Motor neuron (in vitro differentiated cells): ENCODE results near the gene AHDC1. TPM values are rescaled to one million over a fixed set of nuclear protein-coding genes. Genes with fewer than 3 reads are reported as not detected.
"Not testable (repeated sequence)": the region's sequence is repeated elsewhere in the genome, so short reads cannot be mapped to it uniquely, and the experiment has no call there.

Experiments used
- ATAC-seq, 8 experiments: fragments of 200-7000 bp; cut with Tn5 transposase; replicated peaks in 6 of 8; 2 replicates each; pipeline ENCODE4 v1.8.0; 2021; ENCODE audit warnings: mild to moderate bottlenecking in 8 of 8, moderate library complexity in 8 of 8
- H3K27ac ChIP-seq, 2 donors: fragments of 250-450 bp; sonication (Bioruptor Pico); 2 replicates each; pipeline ENCODE4 v1.9.0; 2021; ENCODE audit warnings: antibody characterized with exemption in 2 of 2, mild to moderate bottlenecking in 2 of 2, moderate library complexity in 1 of 2
- H3K4me1 ChIP-seq, 2 donors: fragments of 250-450 bp; sonication (Bioruptor Pico); replicated peaks in 1 of 2; 2 replicates each; pipeline ENCODE4 v1.6.1; 2021; ENCODE audit warnings: antibody characterized with exemption in 2 of 2, mild to moderate bottlenecking in 2 of 2, moderate library complexity in 1 of 2
- H3K4me3 ChIP-seq, 5 donors: fragments of 250-450 bp; sonication (Bioruptor Pico); 2 replicates each; pipeline ENCODE4 v1.9.0; 2021; ENCODE audit warnings: antibody characterized with exemption in 5 of 5, mild to moderate bottlenecking in 5 of 5, moderate library complexity in 4 of 5
- WGBS, 10 experiments: fragments of 450-650 bp; shearing (Covaris generic); methylation state at CpG; one replicate each; pipeline ENCODE4 v1.0.0; 2022; 5-methylcytosine and 5-hydroxymethylcytosine counted together
- in situ Hi-C, 9 experiments: fragments of 400-800 bp; cut with MboI; loops; one replicate each; pipeline ENCODE4 v1.15.0; 2021; ENCODE audit warnings: low sequenced_read_pairs in 9 of 9, low pct_unique_long_range_greater_than_20kb in 2 of 9; ENCODE audit not compliant: unreplicated experiment in 9 of 9
- total RNA-seq, 8 experiments: library from RNA; unstranded; fragments of 300-600 nt; gene quantifications; 2 replicates each; pipeline versions ENCODE4 v1.2.3 to v1.2.4, GENCODE V29; 2022

Gene AHDC1
- total RNA-seq, 8 experiments from 2014 or later: 8.6 to 30.2 (median 14.4) TPM

- peak in 2 of 8 experiments; percentile 11 to 16 for ATAC-seq
- WGBS, 10 experiments: 33 to 87% (median 59%) methylated on average over 1 to 5 of the region's 5 CpGs; no CpG with 5 or more reads in 4 of the 10 experiments
Observed at GRCh38 chr1:27630859-27631491, 27.0 kb upstream of the AHDC1 start.

DNA sequence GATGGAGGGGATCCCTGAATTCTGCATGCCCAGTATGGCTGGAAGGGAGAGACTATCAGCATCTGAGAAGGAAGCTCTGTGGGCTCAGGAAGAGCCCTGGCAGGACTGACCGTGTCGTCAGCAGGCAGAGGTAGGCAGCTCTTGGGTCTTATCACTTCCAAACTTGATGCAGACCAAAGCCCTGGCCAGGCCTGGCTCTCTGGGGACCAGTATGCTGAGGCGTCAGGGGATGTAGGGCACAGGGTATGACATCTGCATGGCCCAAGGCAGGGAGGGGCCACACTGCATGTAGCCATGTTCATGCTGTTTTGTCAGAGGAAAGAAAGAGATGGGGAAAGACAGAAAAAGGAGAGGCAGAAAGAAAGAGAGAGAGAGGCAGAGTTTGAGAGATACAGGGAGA is 24.8 kb upstream of the AHDC1 start:
- peaks cover 19 to 21% of the 10 kb centered on the region in 2 donors for H3K4me1 ChIP-seq
- no peak overlapping the region for H3K4me3 ChIP-seq
- H3K27ac ChIP-seq: no peak overlapping the region
- peak in 1 of 8 experiments; percentile 12 for ATAC-seq
- in situ Hi-C loops: loop anchor here in 1 of 9 experiments (25.0 kb wide), 1 partner anchor 216 kb away; no protein-coding TSS in a partner anchor
- 43 to 90% (median 62%) methylated on average over 1 to 3 of the region's 3 CpGs; no CpG with 5 or more reads in 2 of the 10 experiments for WGBS, 10 experiments

More at GRCh38 chr1:27630859-27631491, 27.0 kb upstream of the AHDC1 start:
- Histone ChIP-seq H3K4me3 (no peak overlapping the region), H3K4me1 (peaks cover 10 to 14% of the 10 kb centered on the region in 2 donors), H3K27ac (no peak overlapping the region)
- in situ Hi-C loops: loop anchor here in 1 of 9 experiments (25.0 kb wide), 1 partner anchor 219 kb away; no protein-coding TSS in a partner anchor

- in situ Hi-C loops: loop anchor here in 1 of 9 experiments (25.0 kb wide), 1 partner anchor 215 kb away; no protein-coding TSS in a partner anchor
- peaks cover 19 to 23% of the 10 kb centered on the region in 2 donors for H3K4me1 ChIP-seq
- not testable (repeated sequence) for ATAC-seq, H3K4me3 ChIP-seq, H3K27ac ChIP-seq
- 43 to 100% (median 92%) methylated on average over 1 to 4 of the region's 4 CpGs; no CpG with 5 or more reads in 2 of the 10 experiments for WGBS, 10 experiments
Observed at GRCh38 chr1:27627733-27628132, 23.8 kb upstream of the AHDC1 start.

DNA sequence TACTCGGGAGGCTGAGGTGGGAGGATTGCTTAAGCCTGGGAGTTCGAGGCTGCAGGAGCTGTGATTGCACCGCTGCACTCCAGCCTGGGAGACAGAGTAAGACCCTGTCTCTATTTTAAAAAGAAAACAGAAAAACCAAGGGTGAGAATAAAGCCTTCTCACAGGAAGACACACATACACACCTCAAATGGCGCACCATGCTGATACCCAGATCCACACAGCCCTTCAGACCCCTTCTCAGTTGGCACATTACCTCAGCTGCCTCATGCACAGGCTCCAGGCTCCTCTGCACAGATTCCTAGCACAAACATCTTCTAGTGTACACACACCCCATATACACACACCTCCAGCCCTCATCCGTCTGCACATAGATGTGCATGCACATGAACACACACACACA is 23.1 kb upstream of the AHDC1 start:
- no peak overlapping the region for H3K27ac ChIP-seq
- in situ Hi-C loops: loop anchor here in 1 of 9 experiments (25.0 kb wide), 1 partner anchor 215 kb away; no protein-coding TSS in a partner anchor
- no peak for ATAC-seq
- H3K4me3 ChIP-seq: no peak overlapping the region
- peaks cover 19 to 26% of the 10 kb centered on the region in 2 donors for H3K4me1 ChIP-seq
- WGBS, 10 experiments: 60 to 100% (median 93%) methylated on average over 1 to 4 of the region's 5 CpGs; no CpG with 5 or more reads in 4 of the 10 experiments

DNA sequence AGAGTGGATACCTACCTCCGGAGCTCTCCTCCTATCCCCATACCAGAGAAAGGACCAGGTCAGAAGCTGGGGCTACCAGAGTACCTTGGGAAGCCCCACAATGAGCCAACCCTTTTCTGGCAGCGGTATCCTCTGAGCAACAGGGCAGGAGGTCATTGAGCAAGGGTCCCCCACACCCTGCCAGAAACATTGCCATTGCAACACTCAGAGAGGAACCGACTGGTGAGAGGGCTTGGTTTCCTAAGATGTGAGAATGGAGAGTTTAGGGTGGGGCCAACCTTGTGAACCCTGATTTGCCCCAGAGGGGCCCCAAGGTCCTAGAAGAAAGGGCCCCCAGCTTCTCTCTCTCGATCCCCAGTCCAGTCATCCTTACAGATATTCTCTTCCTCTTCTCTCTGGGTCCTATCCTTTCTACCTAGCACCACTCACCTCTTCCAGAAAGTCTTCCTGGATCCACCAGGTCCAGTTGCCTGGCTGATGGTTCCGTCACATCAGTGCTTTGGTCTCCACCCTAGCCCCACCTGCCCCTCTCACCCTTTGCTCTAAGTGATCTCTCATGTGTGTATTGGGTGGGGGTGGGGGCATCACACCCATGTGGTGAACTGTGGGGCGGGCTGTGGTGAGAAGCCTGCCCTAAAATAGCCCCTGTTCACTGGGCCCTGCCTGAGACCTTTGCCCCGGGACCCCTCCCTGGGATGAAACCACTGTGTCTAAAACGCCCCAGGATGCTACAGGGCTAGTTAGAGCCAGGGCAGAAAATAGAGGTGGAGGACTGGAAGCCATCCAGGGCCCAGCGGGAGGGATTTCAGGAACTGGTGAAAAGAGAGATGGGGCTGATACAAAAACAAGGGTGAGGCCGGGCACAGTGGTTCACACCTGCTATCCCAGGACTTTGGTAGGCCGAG is 22.3 kb upstream of the AHDC1 start:
- peaks cover 19 to 26% of the 10 kb centered on the region in 2 donors for H3K4me1 ChIP-seq
- no peak for ATAC-seq
- no peak overlapping the region for H3K4me3 ChIP-seq
- no peak overlapping the region for H3K27ac ChIP-seq
- in situ Hi-C loops: loop anchor here in 1 of 9 experiments (25.0 kb wide), 1 partner anchor 214 kb away; no protein-coding TSS in a partner anchor
- 43 to 100% (median 89%) methylated on average over 1 to 8 of the region's 11 CpGs; no CpG with 5 or more reads in 2 of the 10 experiments for WGBS, 10 experiments

GRCh38 chr1:27624467-27625178 is 20.7 kb upstream of the AHDC1 start:
- in situ Hi-C loops: loop anchor here in 5 of 9 experiments (25.0 kb wide), 4 partner anchors 212 to 587 kb away; partner anchors contain the start of genes TMEM222 (in 3 of the 5), CD164L2 (in 2 of the 5) and GPR3 (in 2 of the 5)

GRCh38 chr1:27623327-27624212 is 19.6 kb upstream of the AHDC1 start:
- no peak for ATAC-seq
- WGBS, 10 experiments: 88 to 100% (median 93%) methylated on average over 2 to 8 of the region's 13 CpGs; no CpG with 5 or more reads in 3 of the 10 experiments
- in situ Hi-C loops: loop anchor here in 5 of 9 experiments (25.0 kb wide), 3 partner anchors 236 to 586 kb away; partner anchors contain the start of genes TMEM222 (in 3 of the 5), CD164L2 (in 2 of the 5) and GPR3 (in 2 of the 5)
- peaks cover 9 to 18% of the 10 kb centered on the region in 2 donors for H3K4me1 ChIP-seq
- no peak overlapping the region for H3K27ac ChIP-seq
- H3K4me3 ChIP-seq: no peak overlapping the region

More at GRCh38 chr1:27624467-27625178, 20.7 kb upstream of the AHDC1 start:
- Histone ChIP-seq H3K27ac (peak overlapping the region in 1 of 2 donors; percentile 6), H3K4me1 (peaks cover 19 to 26% of the 10 kb centered on the region in 2 donors), H3K4me3 (no peak overlapping the region)
- peak in 5 of 8 experiments; percentile 71 to 82 (median 72) for ATAC-seq
- WGBS, 10 experiments: 50 to 100% (median 93%) methylated on average over 1 to 7 of the region's 7 CpGs; no CpG with 5 or more reads in 3 of the 10 experiments

DNA sequence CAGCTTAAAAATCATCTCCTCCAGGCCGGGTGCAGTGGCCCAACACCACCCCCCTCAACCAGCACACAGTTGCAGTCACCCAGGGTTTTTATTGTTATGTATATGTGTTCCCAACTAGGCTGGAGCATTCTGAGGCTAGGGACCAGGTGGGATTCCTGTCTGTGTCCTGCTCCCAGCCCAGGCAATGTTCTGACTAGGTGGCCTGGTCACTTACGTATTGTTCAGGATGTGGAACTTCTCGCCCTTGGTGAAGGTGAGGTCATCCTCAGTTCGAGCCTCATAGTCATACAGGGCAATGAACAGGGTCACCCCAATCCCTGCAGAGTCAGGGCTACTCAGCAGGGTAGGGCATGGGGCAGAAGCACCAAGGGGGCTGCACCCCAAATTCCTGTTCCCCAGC is 18.9 kb upstream of the AHDC1 start:
- Histone ChIP-seq H3K27ac (no peak overlapping the region), H3K4me1 (peaks cover 9 to 17% of the 10 kb centered on the region in 2 donors), H3K4me3 (no peak overlapping the region)
- 60 to 83% (median 70%) methylated on average over 1 to 4 of the region's 4 CpGs; no CpG with 5 or more reads in 4 of the 10 experiments for WGBS, 10 experiments
- in situ Hi-C loops: loop anchor here in 5 of 9 experiments (25.0 kb wide), 3 partner anchors 236 to 586 kb away; partner anchors contain the start of genes TMEM222 (in 3 of the 5), CD164L2 (in 2 of the 5) and GPR3 (in 2 of the 5)
- peak in 2 of 8 experiments; percentile 26 to 40 for ATAC-seq

DNA sequence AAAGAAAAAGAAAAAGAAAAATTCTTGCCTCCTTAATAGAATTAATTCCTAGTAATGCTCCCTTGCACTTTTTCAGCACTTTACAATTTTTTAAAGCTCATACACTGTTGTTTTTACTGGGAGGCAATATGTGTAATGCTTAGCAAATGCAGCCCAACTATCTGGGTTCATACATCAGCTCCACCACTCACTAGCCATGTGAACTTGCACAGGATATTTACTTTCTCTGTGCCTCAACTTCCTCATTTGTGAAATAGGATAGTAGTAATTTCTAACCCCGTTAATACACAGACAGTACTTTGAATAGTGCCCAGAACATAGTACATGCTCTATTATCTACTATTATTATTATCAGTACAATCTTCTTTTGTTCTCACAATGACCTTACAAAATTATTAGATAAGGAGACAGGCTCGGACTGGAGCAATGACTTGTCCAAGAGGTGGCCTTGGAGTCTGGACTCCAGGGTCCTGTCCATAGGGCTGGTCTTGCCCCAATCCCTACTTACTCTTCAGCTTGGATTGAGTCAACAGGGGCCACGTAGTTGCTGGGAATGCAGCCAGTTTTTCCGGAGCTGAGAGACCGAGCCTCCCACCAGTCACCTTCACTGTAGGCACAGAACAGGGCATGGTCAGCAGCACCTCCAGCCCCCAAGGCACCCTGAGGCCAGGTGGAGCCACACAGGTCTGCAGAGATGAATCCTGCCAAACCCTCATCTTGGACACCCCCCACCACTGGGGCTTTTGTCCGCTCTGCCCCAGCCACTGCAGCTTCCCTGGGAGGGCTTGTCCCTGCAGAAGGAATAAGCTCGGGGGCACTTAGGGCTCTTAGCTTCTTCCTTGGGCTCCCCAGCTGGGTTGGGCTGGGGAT is 17.3 kb upstream of the AHDC1 start:
- WGBS, 10 experiments: 55 to 90% (median 82%) methylated on average over 1 to 7 of the region's 7 CpGs; no CpG with 5 or more reads in 2 of the 10 experiments
- Histone ChIP-seq H3K4me3 (no peak overlapping the region), H3K27ac (no peak overlapping the region), H3K4me1 (peaks cover 9 to 17% of the 10 kb centered on the region in 2 donors)
- ATAC-seq: no peak
- in situ Hi-C loops: loop anchor here in 5 of 9 experiments (25.0 kb wide), 3 partner anchors 234 to 584 kb away; partner anchors contain the start of genes TMEM222 (in 3 of the 5), CD164L2 (in 2 of the 5) and GPR3 (in 2 of the 5)

DNA sequence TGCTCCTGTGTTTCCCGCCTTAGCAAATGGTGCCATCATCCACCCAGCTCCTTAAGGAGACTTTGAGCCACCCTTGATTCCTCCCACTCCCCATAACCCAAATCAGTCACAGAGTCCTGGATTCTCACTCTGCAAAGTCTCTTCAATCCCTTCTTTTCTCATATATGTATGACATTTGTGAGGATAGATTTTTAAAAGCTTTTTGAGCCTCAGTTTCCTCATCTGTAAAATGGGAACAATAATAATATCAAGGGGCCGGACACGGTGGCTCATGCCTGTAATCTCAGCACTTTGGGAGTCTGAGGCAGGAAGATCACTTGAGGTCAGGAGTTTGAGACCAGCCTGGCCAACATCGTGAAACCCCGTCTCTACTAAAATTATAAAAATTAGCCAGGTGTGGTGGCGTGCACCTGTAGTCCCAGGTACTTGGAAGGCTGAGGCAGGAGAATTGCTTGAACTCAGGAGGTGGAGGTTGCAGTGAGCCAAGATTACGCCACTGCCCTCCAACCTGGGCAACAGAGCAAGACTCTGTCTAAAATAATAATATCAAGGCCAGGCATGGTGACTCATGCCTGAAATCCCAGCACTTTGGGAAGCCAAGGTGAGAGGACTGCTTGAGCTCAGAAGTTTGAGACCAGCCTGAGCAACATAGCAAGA is 16.0 kb upstream of the AHDC1 start:
- in situ Hi-C loops: loop anchor here in 5 of 9 experiments (10.0 to 25.0 kb wide), 4 partner anchors 45 to 583 kb away; partner anchors contain the start of genes TMEM222 (in 3 of the 5), CD164L2 (in 2 of the 5) and GPR3 (in 2 of the 5)
- not testable (repeated sequence) for ATAC-seq, H3K27ac ChIP-seq, H3K4me3 ChIP-seq
- peaks cover 6 to 13% of the 10 kb centered on the region in 2 donors for H3K4me1 ChIP-seq
- WGBS, 10 experiments: 55 to 100% (median 93%) methylated on average over 1 to 7 of the region's 7 CpGs; no CpG with 5 or more reads in 1 of the 10 experiments
